ENCODE measurements around the gene IFRD1.

IFRD1 gene

GRCh38 chr7:112485766-112486165 lies 35.5 kb downstream of the IFRD1 start:
- DNase-seq (ENCODE audit: low spot score) = no peak
- TF ChIP-seq, protein P1, sequence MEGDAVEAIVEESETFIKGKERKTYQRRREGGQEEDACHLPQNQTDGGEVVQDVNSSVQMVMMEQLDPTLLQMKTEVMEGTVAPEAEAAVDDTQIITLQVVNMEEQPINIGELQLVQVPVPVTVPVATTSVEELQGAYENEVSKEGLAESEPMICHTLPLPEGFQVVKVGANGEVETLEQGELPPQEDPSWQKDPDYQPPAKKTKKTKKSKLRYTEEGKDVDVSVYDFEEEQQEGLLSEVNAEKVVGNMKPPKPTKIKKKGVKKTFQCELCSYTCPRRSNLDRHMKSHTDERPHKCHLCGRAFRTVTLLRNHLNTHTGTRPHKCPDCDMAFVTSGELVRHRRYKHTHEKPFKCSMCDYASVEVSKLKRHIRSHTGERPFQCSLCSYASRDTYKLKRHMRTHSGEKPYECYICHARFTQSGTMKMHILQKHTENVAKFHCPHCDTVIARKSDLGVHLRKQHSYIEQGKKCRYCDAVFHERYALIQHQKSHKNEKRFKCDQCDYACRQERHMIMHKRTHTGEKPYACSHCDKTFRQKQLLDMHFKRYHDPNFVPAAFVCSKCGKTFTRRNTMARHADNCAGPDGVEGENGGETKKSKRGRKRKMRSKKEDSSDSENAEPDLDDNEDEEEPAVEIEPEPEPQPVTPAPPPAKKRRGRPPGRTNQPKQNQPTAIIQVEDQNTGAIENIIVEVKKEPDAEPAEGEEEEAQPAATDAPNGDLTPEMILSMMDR (IDR thresholded peaks at IDR 0.05) = no peak
- Histone ChIP-seq H3K4me3 (no peak overlapping the region), H3K27ac (peak overlapping the region in 1 of 2 donors; percentile 33)

DNA sequence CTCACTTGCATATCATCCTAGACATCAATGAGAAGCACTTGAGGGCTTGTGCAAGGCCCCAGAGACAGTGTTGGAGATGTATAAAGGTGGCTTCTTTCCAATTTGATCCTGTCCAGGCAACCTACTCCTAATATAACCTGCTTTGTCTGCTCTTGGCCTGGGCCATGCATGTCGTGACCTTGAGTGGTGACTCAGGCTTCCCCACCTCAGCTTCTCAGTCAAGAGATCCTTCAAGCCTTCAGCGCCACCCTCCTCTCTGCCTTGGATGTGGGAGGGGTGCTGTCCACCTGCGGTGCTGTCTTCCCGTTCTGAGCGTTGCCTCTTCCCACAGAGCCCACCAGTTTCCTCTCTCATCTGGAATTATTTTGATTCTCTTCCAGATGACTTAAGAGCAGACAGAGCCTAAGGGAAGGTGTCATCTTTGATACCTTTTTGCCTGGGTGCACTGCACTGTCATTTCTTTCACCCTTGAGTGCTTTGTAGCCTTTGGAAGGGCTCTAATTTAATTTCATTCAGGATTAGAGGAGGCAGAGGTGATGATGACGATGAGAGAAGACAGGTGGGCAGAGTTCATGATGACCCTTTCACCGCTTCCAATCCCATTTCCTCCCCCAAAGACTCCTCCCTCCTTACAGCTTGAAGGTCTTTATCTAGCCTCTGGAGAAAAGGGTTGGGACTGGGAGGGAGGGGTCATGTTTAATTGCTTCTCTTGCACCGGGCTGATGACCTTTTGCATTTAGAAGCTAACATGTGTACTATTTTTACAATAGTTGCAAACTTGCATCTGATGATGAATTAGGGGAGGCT lies 37.4 kb downstream of the IFRD1 start:
- TF ChIP-seq, protein P1 (IDR thresholded peaks at IDR 0.05) = no peak
- DNase-seq (ENCODE audit: low spot score) = no peak
- H3K4me3 ChIP-seq = no peak overlapping the region
- no peak overlapping the region for H3K27ac ChIP-seq

- Histone ChIP-seq H3K27ac (no peak overlapping the region), H3K4me3 (no peak overlapping the region)
- TF ChIP-seq, protein P1 (IDR thresholded peaks at IDR 0.05) = no peak
- no peak for DNase-seq (ENCODE audit: low spot score)
Observed at GRCh38 chr7:112488264-112488552, 37.9 kb downstream of the IFRD1 start.

- H3K27ac ChIP-seq = no peak overlapping the region
- TF ChIP-seq, protein P1 (IDR thresholded peaks at IDR 0.05) = no peak
- DNase-seq (ENCODE audit: low spot score) = no peak
- H3K4me3 ChIP-seq = no peak overlapping the region
Observed at GRCh38 chr7:112492186-112492585, 41.9 kb downstream of the IFRD1 start.

DNA sequence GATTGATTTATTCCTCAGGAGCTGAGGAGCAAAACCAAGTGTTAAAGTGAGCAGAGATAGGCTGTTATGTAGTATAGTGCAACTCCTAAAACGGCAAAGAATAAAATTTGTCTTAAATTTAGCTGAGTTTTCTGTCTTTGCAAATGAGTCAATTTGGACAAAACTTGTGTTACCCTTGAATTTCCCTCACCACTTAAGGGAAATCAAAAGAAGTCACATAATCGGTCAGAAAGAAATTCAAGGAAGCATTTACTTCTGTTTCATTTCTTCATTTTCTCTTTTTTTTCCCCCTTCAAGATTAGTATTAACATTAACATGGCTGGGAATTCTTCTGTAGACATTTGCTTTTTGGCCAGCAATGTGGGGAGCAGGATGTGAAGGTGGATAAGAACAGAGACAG lies 44.4 kb downstream of the IFRD1 start:
- Histone ChIP-seq H3K27ac (no peak overlapping the region), H3K4me3 (no peak overlapping the region)
- DNase-seq (ENCODE audit: low spot score) = no peak
- TF ChIP-seq, protein P1 (IDR thresholded peaks at IDR 0.05) = no peak

- H3K27ac ChIP-seq = no peak overlapping the region
- DNase-seq (ENCODE audit: low spot score) = no peak
- H3K4me3 ChIP-seq = no peak overlapping the region
- TF ChIP-seq, protein P1 (IDR thresholded peaks at IDR 0.05) = no peak
Observed at GRCh38 chr7:112495156-112495788, 45.0 kb downstream of the IFRD1 start.

Data from coronary artery (tissue), 2 donors.